Gastrocnemius medialis (tissue), 4 donors: Measurements from ENCODE around the gene SELENOT. TPM values are rescaled to one million over a fixed set of nuclear protein-coding genes. Genes with fewer than 3 reads are reported as not detected.

Source experiments
- ATAC-seq, 2 donors: fragments of 150-250 bp; one replicate each; pipeline ENCODE4 v1.9.1; 2016
- DNase-seq, 2 donors: peaks; one replicate each; pipeline ENCODE4 v3.0.0-alpha.2; 2019
- H3K27ac ChIP-seq, 4 donors: fragments of 200-600 bp; sonication (generic); 1 replicate in 1 of 4; 2 replicates in 3 of 4; pipeline ENCODE4 v1.5.1; 2016 to 2018; ENCODE audit warnings: mild to moderate bottlenecking in 2 of 4, moderate library complexity in 1 of 4
- H3K27me3 ChIP-seq, 3 donors: fragments of 200-600 bp; sonication (generic) in 2 of 3; 1 replicate in 1 of 3; 2 replicates in 2 of 3; pipeline versions ENCODE4 v1.5.1 to v1.6.0; 2016 to 2019; ENCODE audit warnings: mild to moderate bottlenecking in 1 of 3, moderate library complexity in 1 of 3
- H3K36me3 ChIP-seq, 2 donors: fragments of 200-600 bp; sonication (generic) in 1 of 2; one replicate each; pipeline ENCODE4 v1.5.1; 2017 to 2018
- H3K4me1 ChIP-seq, 2 donors: fragments of 200-600 bp; sonication (generic) in 1 of 2; one replicate each; pipeline ENCODE4 v1.5.1; 2016 to 2017; ENCODE audit warnings: mild to moderate bottlenecking in 2 of 2
- H3K4me3 ChIP-seq, 4 donors: fragments of 200-600 bp; sonication (generic) in 3 of 4; 1 replicate in 1 of 4; 2 replicates in 3 of 4; pipeline ENCODE4 v1.5.1; 2016 to 2019; ENCODE audit warnings: mild to moderate bottlenecking in 2 of 4
- H3K9me3 ChIP-seq, 3 donors: fragments of 200-600 bp; sonication (generic) in 2 of 3; 1 replicate in 1 of 3; 2 replicates in 2 of 3; pipeline ENCODE4 v1.5.1; 2016 to 2019
- POLR2A ChIP-seq, 2 donors: fragments of 450-650 bp; IDR thresholded peaks; one replicate each; pipeline ENCODE4 v1.6.1; 2017; ENCODE audit warnings: antibody characterized with exemption in 2 of 2, mild to moderate bottlenecking in 2 of 2, moderate library complexity in 2 of 2
- in situ Hi-C, 4 donors: fragments of 200-750 bp; cut with MboI; loops; one replicate each; pipeline versions ENCODE4 v1.15.0 to v1.8.0; 2017; ENCODE audit warnings: low sequenced_read_pairs in 4 of 4
- intact Hi-C: fragments of 100-400 bp; cut with DNase I; formaldehyde crosslinking; loops from one replicate; pipeline ENCODE4 v1.15.1; 2023; ENCODE audit warnings: low total_unique reads
- total RNA-seq, 4 donors: library from RNA; depleted of rRNA; stranded (reverse); fragments of >200 nt; gene quantifications; one replicate each; pipeline versions ENCODE4 v1.1.0 to v1.2.3, GENCODE V29; 2016
- TF ChIP-seq, protein P1 (sequence below), 5 experiments: fragments of 450-650 bp in 3 of 5; fragments of 200-600 bp in 2 of 5; sonication (generic) in 2 of 5; IDR thresholded peaks in 4 of 5; conservative IDR thresholded peaks in 1 of 5; 1 replicate in 4 of 5; 2 replicates in 1 of 5; pipeline ENCODE4 v1.5.1; 2016 to 2019; ENCODE audit warnings: antibody characterized with exemption in 5 of 5, mild to moderate bottlenecking in 3 of 5, moderate library complexity in 3 of 5

Gene SELENOT
- total RNA-seq, 4 donors from 2014 or later, result 69.6 to 83.1 (median 76.2) TPM

DNA sequence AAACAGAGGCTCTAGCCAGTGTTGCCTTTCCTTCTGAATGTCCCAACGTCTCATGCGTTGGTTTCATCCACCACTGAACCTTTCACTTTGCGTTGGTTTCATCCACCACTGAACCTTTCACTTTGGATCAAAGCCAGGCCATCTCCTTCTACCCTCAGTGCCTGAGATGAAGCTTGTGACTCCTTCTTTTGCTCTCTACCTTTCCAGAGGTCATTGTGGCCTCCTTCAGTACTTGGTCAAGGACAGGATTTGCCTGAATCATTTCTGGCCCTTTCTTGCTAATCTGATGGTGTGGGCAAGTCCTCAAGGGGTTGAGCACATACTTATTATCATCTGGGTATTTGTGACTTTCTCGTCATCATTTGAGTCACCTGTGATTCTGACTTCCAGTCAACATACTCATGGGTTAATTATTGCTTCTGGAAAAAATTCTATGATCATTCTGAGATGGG, 50.0 kb downstream of the SELENOT start:
- in situ Hi-C loops (no loop called here), intact Hi-C loops (no loop called here)
- Histone ChIP-seq H3K36me3 (no peaks in the 10 kb centered on the region), H3K4me1 (no peaks in the 10 kb centered on the region), H3K27me3 (no peaks in the 10 kb centered on the region), H3K9me3 (no peaks in the 10 kb centered on the region), H3K27ac (no peak overlapping the region), H3K4me3 (no peak overlapping the region)
- no peak for TF ChIP-seq POLR2A (IDR thresholded peaks at IDR 0.05)
- TF ChIP-seq, protein P1, sequence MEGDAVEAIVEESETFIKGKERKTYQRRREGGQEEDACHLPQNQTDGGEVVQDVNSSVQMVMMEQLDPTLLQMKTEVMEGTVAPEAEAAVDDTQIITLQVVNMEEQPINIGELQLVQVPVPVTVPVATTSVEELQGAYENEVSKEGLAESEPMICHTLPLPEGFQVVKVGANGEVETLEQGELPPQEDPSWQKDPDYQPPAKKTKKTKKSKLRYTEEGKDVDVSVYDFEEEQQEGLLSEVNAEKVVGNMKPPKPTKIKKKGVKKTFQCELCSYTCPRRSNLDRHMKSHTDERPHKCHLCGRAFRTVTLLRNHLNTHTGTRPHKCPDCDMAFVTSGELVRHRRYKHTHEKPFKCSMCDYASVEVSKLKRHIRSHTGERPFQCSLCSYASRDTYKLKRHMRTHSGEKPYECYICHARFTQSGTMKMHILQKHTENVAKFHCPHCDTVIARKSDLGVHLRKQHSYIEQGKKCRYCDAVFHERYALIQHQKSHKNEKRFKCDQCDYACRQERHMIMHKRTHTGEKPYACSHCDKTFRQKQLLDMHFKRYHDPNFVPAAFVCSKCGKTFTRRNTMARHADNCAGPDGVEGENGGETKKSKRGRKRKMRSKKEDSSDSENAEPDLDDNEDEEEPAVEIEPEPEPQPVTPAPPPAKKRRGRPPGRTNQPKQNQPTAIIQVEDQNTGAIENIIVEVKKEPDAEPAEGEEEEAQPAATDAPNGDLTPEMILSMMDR (IDR thresholded peaks at IDR 0.05 in 4 of 5, conservative IDR thresholded peaks at IDR 0.05 in 1 of 5), result no peak
- no peak for ATAC-seq
- DNase-seq, result no peak

DNA sequence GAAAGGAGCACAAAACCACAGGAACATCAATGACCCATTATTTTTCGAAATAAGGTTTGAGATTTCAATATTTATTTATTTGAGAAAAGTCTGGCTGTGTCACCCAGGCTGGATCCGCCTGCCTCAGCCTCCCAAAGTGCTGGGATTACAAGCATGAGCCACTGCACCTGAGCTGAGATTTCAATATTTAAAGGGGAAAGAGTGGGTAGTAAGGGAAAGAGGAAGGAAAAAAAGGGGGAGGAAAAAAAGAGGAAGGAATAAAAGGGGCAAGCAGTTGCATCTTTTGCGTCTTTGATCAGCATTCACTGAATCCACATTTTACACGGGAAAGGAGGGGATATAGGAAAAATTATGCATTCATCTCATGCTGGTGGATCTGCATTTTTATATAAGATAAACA, 53.2 kb downstream of the SELENOT start:
- Histone ChIP-seq H3K36me3 (no peaks in the 10 kb centered on the region), H3K4me1 (no peaks in the 10 kb centered on the region), H3K27ac (no peak overlapping the region), H3K4me3 (no peak overlapping the region), H3K27me3 (no peaks in the 10 kb centered on the region), H3K9me3 (no peaks in the 10 kb centered on the region)
- in situ Hi-C loops, result no loop called here
- TF ChIP-seq, protein P1 (IDR thresholded peaks at IDR 0.05 in 4 of 5, conservative IDR thresholded peaks at IDR 0.05 in 1 of 5), result no peak
- no peak for TF ChIP-seq POLR2A (IDR thresholded peaks at IDR 0.05)
- intact Hi-C loops, result no loop called here
- ATAC-seq, result no peak
- no peak for DNase-seq

DNA sequence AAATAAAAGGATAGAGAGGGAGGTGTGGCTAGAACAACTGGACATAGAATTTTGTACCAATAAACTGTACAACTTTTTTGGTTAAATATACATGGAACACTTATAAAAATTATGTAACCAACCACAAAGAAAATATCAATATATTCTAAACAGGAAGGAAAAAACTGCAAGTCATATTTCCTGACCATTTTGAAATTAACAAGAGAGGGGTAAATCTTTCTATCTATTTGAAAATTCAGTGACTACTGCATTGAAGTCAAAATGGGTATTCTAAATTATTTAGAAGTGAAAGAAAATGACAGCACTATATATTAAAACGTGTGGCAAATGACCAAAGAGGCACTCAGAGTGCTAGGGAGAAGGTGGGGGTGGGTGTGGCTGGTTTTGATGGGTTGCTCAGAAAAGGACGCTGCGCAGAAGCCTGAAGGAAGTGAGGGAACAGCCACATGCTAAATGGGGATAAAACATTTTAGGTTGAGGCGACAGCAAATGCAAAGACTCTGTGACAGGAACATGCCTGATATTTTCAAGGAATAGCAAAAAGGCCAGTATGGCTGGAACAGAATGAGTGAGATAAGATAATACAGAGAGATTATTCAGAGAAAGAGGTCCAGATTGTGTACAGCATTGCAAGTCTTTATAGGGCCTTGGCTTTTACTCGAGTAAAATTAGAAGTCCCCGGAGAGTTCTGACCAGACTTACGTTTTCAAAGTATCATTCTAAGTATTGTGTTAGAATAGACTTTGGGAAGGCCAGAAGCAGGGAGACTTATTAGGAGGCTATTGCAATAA, 59.5 kb downstream of the SELENOT start:
- no peaks in the 10 kb centered on the region for H3K27me3 ChIP-seq
- TF ChIP-seq POLR2A (IDR thresholded peaks at IDR 0.05), result no peak
- TF ChIP-seq, protein P1 (IDR thresholded peaks at IDR 0.05 in 4 of 5, conservative IDR thresholded peaks at IDR 0.05 in 1 of 5), result no peak
- ATAC-seq (no peak), DNase-seq (no peak)
- H3K36me3 ChIP-seq, result no peaks in the 10 kb centered on the region
- H3K9me3 ChIP-seq, result no peaks in the 10 kb centered on the region
- no peak overlapping the region for H3K27ac ChIP-seq
- intact Hi-C loops (no loop called here), in situ Hi-C loops (no loop called here)
- no peaks in the 10 kb centered on the region for H3K4me1 ChIP-seq
- no peak overlapping the region for H3K4me3 ChIP-seq

DNA sequence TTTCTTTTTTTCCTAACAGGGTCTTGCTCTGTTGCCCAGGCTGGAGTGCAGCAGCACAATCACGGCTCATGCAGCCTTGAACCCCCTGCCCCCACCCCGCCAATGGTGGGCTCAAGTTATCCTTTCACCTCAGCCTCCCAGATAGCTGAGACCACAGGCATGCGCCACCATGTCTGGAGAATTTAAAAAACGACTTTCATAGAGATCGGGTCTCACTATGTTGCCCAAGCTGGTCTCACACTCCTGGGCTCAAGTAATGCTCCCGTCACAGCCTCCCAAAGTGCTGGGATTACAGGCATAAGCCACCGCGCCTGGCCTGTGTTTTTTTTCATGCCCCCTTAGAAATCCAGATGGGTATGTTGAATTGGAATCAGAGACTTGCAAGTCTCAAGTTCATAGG, 60.3 kb downstream of the SELENOT start:
- in situ Hi-C loops (no loop called here), intact Hi-C loops (no loop called here)
- Histone ChIP-seq H3K9me3 (no peaks in the 10 kb centered on the region), H3K27ac (no peak overlapping the region), H3K36me3 (no peaks in the 10 kb centered on the region), H3K27me3 (no peaks in the 10 kb centered on the region), H3K4me3 (no peak overlapping the region), H3K4me1 (no peaks in the 10 kb centered on the region)
- TF ChIP-seq, protein P1 (IDR thresholded peaks at IDR 0.05 in 4 of 5, conservative IDR thresholded peaks at IDR 0.05 in 1 of 5), result no peak
- TF ChIP-seq POLR2A (IDR thresholded peaks at IDR 0.05), result no peak
- ATAC-seq (no peak), DNase-seq (no peak)
